HS-5 (cell line): ENCODE measurements around the gene XKRX.

Experiments used
- DNase-seq: peaks from one replicate; pipeline ENCODE4 v3.0.0-alpha.2; 2012; ENCODE audit warnings: low read depth

Gene XKRX

GRCh38 chrX:100895365-100896075 lies 33.2 kb downstream of the XKRX start:
- DNase-seq = no peak

DNA sequence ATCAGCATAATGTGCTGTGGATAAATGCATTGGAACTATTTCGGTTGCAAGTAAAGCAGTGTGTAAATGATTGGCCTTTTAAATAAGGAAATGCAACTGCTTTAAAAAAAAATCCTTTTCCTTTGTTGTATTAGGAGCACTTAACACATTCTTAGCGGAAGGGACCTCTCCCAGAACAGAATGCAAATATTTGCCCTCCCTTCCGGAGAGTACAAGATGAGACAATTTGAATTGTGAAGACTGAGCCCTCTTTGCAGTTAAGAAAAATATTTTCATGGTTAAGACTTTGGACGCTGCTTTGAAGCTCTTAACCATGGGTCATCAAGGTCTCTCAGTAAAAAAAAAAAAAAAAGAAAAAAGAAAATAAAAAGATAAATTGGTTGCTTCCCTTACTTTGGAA lies 45.1 kb downstream of the XKRX start:
- no peak for DNase-seq

- no peak for DNase-seq
These were observed 48.3 kb downstream of the XKRX start for GRCh38 chrX:100880368-100880767.

- DNase-seq = no peak
These were observed 54.4 kb downstream of the XKRX start, which contains the start of gene NOX1 for GRCh38 chrX:100874325-100874724. Gene NOX1 (minus strand): TSS chrX:100874359. CDS start chrX:100874139, 220 bp downstream.

DNA sequence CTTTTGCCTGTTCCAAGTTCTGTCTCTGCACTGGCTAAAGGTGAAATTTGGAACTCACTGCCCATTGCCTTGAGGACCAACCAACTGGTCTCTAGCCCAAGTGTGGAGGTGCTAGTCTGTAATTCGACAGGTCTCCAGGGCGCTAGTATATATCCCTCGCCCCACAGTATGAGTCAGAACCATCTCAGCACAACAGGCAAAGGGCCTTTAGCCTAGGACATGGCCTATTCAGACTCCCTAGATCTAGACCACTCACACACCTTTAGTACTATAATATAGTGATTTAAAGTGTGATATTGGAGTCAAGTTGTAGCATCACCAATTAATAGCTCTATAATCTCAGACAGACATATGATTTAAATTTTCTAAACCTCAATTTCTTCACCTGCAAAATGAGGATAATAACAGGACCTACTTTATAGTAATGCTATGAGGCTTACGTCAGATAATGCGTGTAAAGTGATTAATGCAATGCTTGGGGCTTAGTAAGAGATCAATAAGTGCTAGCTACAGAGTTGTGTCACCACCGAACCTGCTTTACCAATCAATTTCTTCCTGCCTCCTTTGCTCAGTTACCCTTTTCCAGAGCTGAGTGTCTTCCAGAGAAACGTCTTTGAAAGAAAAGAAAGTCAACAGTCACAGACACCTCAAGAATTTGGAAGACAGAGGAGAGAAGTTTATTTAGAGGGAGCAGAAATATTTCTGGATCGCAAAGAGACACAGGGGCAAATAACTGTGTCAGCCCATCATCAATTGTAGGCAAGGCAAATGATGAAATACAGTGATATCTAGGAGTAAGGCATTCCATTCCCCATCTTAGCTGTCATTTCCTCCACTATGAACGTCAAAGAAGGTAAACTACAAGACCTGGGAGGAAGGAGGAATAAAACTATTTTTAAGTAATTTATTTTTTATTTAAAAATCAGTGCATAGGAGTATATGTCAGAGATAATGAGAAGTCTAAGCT lies 56.8 kb downstream of the XKRX start:
- no peak for DNase-seq

GRCh38 chrX:100870527-100870926 lies 58.2 kb downstream of the XKRX start:
- no peak for DNase-seq

- DNase-seq = no peak
These were observed 60.4 kb downstream of the XKRX start for GRCh38 chrX:100868273-100868672.

DNA sequence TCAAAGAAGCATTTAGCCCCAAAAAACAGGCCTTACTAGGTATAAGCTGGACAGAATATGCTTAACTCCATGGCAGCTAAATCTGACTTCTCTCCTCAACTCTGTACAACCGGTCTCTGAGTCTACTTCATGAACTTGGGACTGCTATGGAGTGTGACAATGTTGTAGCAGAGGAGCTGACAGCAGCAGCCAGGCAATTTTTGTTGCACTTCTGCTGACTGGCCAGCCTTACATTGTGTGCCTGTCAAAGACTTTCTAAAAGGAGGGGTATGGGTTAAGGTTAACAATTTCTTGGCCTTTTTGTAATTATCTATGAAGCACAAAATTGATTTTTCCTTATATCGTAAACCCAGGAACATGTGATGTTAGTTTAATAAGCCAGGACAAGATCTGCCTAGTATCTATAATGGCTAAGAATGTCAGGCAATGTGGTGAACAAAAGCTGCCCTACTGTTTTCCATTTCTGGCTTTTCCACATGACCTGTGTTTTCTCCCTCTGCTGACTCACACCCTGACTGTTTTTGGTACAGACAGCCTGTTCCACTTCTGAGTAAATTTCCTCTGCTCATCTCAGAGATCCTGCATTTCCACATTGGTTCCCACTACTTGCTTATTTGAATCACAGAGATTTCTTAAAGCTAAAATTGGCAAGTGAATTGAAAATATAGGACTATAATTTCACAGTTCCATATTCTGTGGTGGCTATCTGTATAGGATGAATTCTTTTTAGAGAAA lies 63.9 kb downstream of the XKRX start:
- peak; percentile 2 for DNase-seq
